ENCODE measurements around the gene SRCIN1. TPM values are rescaled to one million over a fixed set of nuclear protein-coding genes. Genes with fewer than 3 reads are reported as not detected.

Gene SRCIN1
- total RNA-seq, 1 experiment from 2014 or later: 16.7 TPM

DNA sequence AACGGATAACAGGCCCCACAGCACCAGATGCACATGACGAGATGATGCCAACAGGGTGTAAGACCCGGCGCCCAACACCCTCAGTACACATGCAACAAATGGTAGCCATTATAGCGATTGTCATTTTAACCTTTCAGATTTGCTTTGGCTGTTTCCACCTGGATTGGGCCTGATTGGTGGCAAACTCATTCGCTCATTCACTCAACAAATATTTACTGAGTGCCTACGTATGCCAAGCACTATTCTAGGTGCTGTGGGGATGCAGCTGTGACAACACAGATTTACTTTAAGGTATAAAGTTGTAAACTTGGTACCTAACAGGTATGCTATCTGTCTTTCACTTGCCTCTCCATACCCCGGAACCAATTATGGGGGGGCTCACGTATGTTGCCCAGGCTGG, 66.8 kb downstream of the SRCIN1 start:
- Histone ChIP-seq H3K36me3 (ENCODE audit: low read depth) (no peaks in the 10 kb centered on the region), H3F3A (ENCODE audit: insufficient read depth, low read depth) (peaks cover 9% of the 10 kb centered on the region), H3K9me3 (ENCODE audit: insufficient read depth, low read depth) (no peaks in the 10 kb centered on the region), H4K20me1 (ENCODE audit: insufficient read depth) (no peaks in the 10 kb centered on the region), H2AFZ (no peak overlapping the region), H3K27me3 (ENCODE audit: insufficient read depth, low read depth) (no peaks in the 10 kb centered on the region), H3K4me3 (no peak overlapping the region), H3K27ac (no peak overlapping the region), H3K4me2 (no peak overlapping the region), H3K79me2 (ENCODE audit: low read depth) (no peaks in the 10 kb centered on the region), H3K4me1 (replicated peaks; ENCODE audit: insufficient read depth) (no peaks in the 10 kb centered on the region), H3K9me2 (ENCODE audit: insufficient read depth) (no peaks in the 10 kb centered on the region)
- CTCF ChIA-PET: no interaction called here
- TF ChIP-seq EZH2 (IDR thresholded peaks at IDR 0.05; ENCODE audit: low read depth): no peak
- TF ChIP-seq, protein P1, sequence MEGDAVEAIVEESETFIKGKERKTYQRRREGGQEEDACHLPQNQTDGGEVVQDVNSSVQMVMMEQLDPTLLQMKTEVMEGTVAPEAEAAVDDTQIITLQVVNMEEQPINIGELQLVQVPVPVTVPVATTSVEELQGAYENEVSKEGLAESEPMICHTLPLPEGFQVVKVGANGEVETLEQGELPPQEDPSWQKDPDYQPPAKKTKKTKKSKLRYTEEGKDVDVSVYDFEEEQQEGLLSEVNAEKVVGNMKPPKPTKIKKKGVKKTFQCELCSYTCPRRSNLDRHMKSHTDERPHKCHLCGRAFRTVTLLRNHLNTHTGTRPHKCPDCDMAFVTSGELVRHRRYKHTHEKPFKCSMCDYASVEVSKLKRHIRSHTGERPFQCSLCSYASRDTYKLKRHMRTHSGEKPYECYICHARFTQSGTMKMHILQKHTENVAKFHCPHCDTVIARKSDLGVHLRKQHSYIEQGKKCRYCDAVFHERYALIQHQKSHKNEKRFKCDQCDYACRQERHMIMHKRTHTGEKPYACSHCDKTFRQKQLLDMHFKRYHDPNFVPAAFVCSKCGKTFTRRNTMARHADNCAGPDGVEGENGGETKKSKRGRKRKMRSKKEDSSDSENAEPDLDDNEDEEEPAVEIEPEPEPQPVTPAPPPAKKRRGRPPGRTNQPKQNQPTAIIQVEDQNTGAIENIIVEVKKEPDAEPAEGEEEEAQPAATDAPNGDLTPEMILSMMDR (conservative IDR thresholded peaks at IDR 0.05): no peak
- DNase-seq: no peak
- BruUV-seq (replicated peaks): no TSS peak
- POLR2A ChIA-PET (ENCODE audit: unreplicated experiment): no interaction called here
- intact Hi-C loops (cut with micrococcal nuclease; ENCODE audit: unreplicated experiment): no loop called here

DNA sequence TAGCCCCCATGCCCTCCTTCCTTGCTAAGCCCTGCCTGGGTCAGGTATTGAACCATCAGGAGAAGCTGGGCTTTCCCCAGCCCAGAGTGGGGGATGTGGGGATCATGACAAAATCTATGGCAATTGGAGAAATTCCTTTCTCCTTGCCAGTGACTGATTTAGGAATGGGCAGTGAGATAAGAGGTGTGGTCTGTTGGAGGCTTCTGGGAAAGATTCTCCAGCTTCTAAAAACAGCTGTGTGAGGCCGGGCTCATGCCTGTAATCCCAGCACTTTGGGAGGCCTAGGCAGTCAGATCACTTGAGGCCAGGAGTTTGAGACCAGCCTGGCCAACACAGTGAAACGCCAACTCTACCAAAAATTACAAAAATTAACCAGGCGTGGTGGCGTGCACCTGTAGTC, 69.1 kb downstream of the SRCIN1 start:
- TF ChIP-seq, protein P1 (conservative IDR thresholded peaks at IDR 0.05): no peak
- no peak for TF ChIP-seq EZH2 (IDR thresholded peaks at IDR 0.05; ENCODE audit: low read depth)
- Histone ChIP-seq H3K36me3 (ENCODE audit: low read depth) (no peaks in the 10 kb centered on the region), H3K4me3 (no peak overlapping the region), H3K4me2 (no peak overlapping the region), H4K20me1 (ENCODE audit: insufficient read depth) (no peaks in the 10 kb centered on the region), H3K27ac (no peak overlapping the region), H3K27me3 (ENCODE audit: insufficient read depth, low read depth) (no peaks in the 10 kb centered on the region), H3K4me1 (replicated peaks; ENCODE audit: insufficient read depth) (no peaks in the 10 kb centered on the region), H3K9me2 (ENCODE audit: insufficient read depth) (no peaks in the 10 kb centered on the region), H3F3A (ENCODE audit: insufficient read depth, low read depth) (peaks cover 9% of the 10 kb centered on the region), H3K9me3 (ENCODE audit: insufficient read depth, low read depth) (no peaks in the 10 kb centered on the region), H3K79me2 (ENCODE audit: low read depth) (no peaks in the 10 kb centered on the region), H2AFZ (no peak overlapping the region)
- ChIA-PET POLR2A (ENCODE audit: unreplicated experiment) (no interaction called here), CTCF (interaction anchor here (1.0 kb wide), 2 partner anchors 23 to 47 kb away, joined by 3 to 8 read pairs; no protein-coding TSS in a partner anchor)
- BruUV-seq (replicated peaks): no TSS peak
- DNase-seq: no peak
- intact Hi-C loops (cut with micrococcal nuclease; ENCODE audit: unreplicated experiment): no loop called here

DNA sequence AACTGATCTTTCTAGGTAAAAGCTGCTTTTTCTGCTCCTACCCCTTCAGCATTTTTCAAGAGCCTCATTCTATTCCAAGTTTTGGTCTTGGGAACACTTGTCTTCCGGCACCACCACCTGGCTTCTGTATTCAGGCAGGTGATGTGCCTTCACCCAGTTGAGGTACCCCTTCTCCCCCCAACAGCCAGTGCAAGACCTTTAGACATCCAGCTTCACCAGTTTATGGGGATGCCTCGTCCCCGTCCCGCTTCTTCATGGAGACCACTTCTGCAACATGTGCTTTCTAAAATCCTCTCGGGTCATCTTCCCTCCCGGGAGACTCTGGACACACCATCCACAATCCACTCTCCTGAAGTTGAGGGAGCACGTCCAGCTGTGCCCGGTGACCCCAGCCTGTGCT, 69.9 kb downstream of the SRCIN1 start:
- Histone ChIP-seq H3K4me1 (replicated peaks; ENCODE audit: insufficient read depth) (no peaks in the 10 kb centered on the region), H3F3A (ENCODE audit: insufficient read depth, low read depth) (peaks cover 9% of the 10 kb centered on the region)
- TF ChIP-seq, protein P1 (conservative IDR thresholded peaks at IDR 0.05): no peak
- TF ChIP-seq EZH2 (IDR thresholded peaks at IDR 0.05; ENCODE audit: low read depth): no peak

More for the DNA sequence above, 69.9 kb downstream of the SRCIN1 start:
- no peaks in the 10 kb centered on the region for H3K27me3 ChIP-seq (ENCODE audit: insufficient read depth, low read depth)
- no peaks in the 10 kb centered on the region for H4K20me1 ChIP-seq (ENCODE audit: insufficient read depth)
- no peak overlapping the region for H2AFZ ChIP-seq
- no peak overlapping the region for H3K27ac ChIP-seq
- DNase-seq: no peak
- CTCF ChIA-PET: no interaction called here
- intact Hi-C loops (cut with micrococcal nuclease; ENCODE audit: unreplicated experiment): no loop called here
- no peaks in the 10 kb centered on the region for H3K79me2 ChIP-seq (ENCODE audit: low read depth)
- BruUV-seq (replicated peaks): no TSS peak
- H3K9me2 ChIP-seq (ENCODE audit: insufficient read depth): no peaks in the 10 kb centered on the region
- no peak overlapping the region for H3K4me2 ChIP-seq
- H3K4me3 ChIP-seq: no peak overlapping the region
- no peaks in the 10 kb centered on the region for H3K36me3 ChIP-seq (ENCODE audit: low read depth)
- no peaks in the 10 kb centered on the region for H3K9me3 ChIP-seq (ENCODE audit: insufficient read depth, low read depth)
- POLR2A ChIA-PET (ENCODE audit: unreplicated experiment): no interaction called here

Measured in PC-9 (cell line).